ENCODE measurements around the gene ARHGAP24.

DNA sequence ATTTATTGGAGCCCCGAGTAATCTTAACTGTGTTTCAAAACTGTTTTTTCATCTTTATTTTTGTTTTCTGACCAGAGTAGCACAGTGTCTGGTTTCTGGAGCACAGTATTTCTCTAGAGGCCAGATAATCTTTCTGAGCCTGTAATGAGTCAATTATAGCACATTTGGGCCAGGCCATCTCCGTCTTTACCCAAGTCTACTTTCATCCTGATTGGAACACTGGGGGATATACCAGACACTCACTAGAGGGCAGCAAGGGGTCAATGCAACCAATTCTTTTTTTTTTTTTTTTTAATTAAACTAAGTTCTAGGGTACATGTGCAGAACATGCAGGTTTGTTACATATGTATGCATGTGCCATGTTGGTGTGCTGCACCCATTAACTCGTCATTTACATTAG is 282.0 kb downstream of the ARHGAP24 start:
- TF ChIP-seq FOSL2 (CRISPR knock-in tag; IDR thresholded peaks at IDR 0.05) (no peak), POLR2A (IDR thresholded peaks at IDR 0.05; ENCODE audit: insufficient read depth in 1 of 2, low read depth in 2 of 2, low read length in 2 of 2) (no peak), MYNN (CRISPR knock-in tag; IDR thresholded peaks at IDR 0.05; ENCODE audit: low read depth) (no peak), RNF2 (conservative IDR thresholded peaks at IDR 0.05; ENCODE audit: low read depth) (no peak), KLF15 (CRISPR knock-in tag; IDR thresholded peaks at IDR 0.05; ENCODE audit: borderline replicate concordance) (no peak), JUND (CRISPR knock-in tag; IDR thresholded peaks at IDR 0.05) (no peak), ADNP (CRISPR knock-in tag; IDR thresholded peaks at IDR 0.05) (no peak)
- TF ChIP-seq, protein P1, sequence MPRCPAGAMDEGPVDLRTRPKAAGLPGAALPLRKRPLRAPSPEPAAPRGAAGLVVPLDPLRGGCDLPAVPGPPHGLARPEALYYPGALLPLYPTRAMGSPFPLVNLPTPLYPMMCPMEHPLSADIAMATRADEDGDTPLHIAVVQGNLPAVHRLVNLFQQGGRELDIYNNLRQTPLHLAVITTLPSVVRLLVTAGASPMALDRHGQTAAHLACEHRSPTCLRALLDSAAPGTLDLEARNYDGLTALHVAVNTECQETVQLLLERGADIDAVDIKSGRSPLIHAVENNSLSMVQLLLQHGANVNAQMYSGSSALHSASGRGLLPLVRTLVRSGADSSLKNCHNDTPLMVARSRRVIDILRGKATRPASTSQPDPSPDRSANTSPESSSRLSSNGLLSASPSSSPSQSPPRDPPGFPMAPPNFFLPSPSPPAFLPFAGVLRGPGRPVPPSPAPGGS (CRISPR knock-in tag; IDR thresholded peaks at IDR 0.05), result no peak
- TF ChIP-seq, protein P2, sequence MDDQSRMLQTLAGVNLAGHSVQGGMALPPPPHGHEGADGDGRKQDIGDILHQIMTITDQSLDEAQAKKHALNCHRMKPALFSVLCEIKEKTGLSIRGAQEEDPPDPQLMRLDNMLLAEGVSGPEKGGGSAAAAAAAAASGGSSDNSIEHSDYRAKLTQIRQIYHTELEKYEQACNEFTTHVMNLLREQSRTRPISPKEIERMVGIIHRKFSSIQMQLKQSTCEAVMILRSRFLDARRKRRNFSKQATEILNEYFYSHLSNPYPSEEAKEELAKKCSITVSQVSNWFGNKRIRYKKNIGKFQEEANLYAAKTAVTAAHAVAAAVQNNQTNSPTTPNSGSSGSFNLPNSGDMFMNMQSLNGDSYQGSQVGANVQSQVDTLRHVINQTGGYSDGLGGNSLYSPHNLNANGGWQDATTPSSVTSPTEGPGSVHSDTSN (CRISPR knock-in tag; IDR thresholded peaks at IDR 0.05; ENCODE audit: borderline replicate concordance), result no peak
- TF ChIP-seq, protein P3, sequence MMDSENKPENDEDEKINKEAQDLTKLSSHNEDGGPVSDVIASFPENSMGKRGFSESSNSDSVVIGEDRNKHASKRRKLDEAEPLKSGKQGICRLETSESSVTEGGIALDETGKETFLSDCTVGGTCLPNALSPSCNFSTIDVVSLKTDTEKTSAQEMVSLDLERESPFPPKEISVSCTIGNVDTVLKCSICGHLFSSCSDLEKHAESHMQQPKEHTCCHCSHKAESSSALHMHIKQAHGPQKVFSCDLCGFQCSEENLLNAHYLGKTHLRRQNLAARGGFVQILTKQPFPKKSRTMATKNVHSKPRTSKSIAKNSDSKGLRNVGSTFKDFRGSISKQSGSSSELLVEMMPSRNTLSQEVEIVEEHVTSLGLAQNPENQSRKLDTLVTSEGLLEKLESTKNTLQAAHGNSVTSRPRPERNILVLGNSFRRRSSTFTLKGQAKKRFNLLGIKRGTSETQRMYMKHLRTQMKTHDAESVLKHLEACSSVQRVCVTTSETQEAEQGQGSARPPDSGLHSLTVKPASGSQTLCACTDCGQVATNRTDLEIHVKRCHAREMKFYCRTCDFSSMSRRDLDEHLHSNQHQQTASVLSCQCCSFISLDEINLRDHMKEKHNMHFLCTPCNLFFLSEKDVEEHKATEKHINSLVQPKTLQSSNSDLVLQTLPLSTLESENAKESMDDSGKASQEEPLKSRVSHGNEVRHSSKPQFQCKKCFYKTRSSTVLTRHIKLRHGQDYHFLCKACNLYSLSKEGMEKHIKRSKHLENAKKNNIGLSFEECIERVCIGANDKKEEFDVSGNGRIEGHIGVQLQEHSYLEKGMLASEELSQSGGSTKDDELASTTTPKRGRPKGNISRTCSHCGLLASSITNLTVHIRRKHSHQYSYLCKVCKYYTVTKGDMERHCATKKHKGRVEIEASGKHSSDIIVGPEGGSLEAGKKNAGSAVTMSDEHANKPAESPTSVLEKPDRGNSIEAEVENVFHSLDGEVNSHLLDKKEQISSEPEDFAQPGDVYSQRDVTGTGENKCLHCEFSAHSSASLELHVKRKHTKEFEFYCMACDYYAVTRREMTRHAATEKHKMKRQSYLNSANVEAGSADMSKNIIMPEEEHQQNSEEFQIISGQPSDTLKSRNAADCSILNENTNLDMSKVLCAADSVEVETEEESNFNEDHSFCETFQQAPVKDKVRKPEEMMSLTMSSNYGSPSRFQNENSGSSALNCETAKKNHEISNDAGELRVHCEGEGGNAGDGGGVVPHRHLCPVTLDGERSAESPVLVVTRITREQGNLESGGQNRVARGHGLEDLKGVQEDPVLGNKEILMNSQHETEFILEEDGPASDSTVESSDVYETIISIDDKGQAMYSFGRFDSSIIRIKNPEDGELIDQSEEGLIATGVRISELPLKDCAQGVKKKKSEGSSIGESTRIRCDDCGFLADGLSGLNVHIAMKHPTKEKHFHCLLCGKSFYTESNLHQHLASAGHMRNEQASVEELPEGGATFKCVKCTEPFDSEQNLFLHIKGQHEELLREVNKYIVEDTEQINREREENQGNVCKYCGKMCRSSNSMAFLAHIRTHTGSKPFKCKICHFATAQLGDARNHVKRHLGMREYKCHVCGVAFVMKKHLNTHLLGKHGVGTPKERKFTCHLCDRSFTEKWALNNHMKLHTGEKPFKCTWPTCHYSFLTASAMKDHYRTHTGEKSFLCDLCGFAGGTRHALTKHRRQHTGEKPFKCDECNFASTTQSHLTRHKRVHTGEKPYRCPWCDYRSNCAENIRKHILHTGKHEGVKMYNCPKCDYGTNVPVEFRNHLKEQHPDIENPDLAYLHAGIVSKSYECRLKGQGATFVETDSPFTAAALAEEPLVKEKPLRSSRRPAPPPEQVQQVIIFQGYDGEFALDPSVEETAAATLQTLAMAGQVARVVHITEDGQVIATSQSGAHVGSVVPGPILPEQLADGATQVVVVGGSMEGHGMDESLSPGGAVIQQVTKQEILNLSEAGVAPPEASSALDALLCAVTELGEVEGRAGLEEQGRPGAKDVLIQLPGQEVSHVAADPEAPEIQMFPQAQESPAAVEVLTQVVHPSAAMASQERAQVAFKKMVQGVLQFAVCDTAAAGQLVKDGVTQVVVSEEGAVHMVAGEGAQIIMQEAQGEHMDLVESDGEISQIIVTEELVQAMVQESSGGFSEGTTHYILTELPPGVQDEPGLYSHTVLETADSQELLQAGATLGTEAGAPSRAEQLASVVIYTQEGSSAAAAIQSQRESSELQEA (CRISPR knock-in tag; IDR thresholded peaks at IDR 0.05; ENCODE audit: not compliant biosample characterization), result no peak
- TF ChIP-seq, protein P4, sequence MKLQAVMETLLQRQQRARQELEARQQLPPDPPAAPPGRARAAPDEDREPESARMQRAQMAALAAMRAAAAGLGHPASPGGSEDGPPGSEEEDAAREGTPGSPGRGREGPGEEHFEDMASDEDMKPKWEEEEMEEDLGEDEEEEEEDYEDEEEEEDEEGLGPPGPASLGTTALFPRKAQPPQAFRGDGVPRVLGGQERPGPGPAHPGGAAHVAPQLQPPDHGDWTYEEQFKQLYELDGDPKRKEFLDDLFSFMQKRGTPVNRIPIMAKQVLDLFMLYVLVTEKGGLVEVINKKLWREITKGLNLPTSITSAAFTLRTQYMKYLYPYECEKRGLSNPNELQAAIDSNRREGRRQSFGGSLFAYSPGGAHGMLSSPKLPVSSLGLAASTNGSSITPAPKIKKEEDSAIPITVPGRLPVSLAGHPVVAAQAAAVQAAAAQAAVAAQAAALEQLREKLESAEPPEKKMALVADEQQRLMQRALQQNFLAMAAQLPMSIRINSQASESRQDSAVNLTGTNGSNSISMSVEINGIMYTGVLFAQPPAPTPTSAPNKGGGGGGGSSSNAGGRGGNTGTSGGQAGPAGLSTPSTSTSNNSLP (IDR thresholded peaks at IDR 0.05; ENCODE audit: low read depth, low read length), result no peak
- TF ChIP-seq, protein P5, sequence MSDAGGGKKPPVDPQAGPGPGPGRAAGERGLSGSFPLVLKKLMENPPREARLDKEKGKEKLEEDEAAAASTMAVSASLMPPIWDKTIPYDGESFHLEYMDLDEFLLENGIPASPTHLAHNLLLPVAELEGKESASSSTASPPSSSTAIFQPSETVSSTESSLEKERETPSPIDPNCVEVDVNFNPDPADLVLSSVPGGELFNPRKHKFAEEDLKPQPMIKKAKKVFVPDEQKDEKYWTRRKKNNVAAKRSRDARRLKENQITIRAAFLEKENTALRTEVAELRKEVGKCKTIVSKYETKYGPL (CRISPR knock-in tag; IDR thresholded peaks at IDR 0.05), result no peak

Data from HepG2 (cell line).